NOMO-1 treated with dmso at 0.1 percent for 144 hours (cell line): ENCODE results near the gene CELF3.
"Not testable (repeated sequence)": the region's sequence is repeated elsewhere in the genome, so short reads cannot be mapped to it uniquely, and the experiment has no call there.

Experiments
- DNase-seq: peaks from one replicate; lab custom pipeline; 2025; ENCODE audit not compliant: unreplicated experiment; lab: John Stamatoyannopoulos, UW

CELF3 gene

DNA sequence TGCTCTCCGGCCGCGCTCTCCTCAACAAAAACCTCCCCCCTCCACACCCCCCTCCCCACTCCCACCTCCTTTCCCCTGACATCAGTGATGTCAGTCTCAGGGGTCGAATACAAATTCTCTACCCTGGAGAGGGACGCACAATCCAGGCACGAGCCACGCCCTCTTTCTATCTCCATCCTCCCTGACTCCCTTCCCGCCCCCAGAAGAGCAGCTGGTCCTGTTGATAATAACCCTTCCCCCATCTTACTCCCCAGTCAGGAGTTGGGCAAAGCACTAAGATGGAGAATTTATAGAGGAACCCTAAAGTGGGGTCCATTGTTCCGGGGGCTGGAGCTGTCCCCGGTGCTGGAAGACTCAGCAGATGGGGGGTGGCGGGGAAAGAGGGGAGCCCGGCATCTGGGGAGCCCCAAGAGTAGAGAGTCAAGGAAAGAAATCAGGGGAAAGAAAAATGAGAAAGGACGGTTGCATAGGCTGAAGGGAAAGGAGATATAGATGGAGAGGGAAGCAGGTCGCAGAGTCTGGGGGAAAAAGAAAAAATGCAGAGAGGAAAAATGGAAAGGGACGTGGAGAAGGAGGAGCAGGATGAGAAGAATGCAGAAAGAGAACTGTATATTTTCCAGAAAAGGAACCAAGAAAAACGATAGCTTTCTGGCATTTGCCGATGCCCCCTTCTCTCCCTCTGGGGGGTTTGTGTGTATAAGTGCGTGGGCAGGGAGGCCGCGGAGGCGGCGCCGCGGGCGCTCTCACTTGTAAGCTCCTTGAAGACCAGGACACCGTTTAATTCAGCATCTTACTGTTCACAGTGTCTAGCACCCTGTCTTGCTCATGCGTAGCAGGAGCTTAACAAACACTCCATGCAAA is at the start of gene CELF3:
Gene CELF3 (minus strand): TSS at position 33 of the 861 bp plus-strand sequence. CDS start 783 bp downstream, outside the sequence.
- no peak for DNase-seq

DNA sequence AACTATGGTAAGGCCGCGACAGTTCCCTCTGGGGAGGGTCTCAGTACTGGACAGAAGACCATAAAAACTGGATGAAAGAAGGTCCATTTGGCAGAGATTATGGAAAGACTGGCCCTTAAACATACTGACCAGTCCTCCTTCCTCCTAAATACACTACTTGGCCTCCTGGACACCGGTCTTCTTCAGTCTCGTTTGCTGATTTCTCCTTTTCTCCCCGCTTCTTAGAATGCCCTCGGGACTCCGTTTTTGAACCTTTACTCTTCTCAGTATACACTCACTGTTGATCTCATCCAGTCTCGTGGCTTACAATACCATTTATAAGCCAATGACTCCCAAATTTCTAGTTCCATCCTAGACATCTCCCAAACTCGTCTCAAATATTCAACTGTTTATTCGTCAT is 47.4 kb upstream of the CELF3 start:
- no peak for DNase-seq

- DNase-seq: peak; percentile 71
Observed at GRCh38 chr1:151762941-151763921, 46.6 kb upstream of the CELF3 start, which contains the start of gene MRPL9. Gene MRPL9 (minus strand): TSS chr1:151763496. CDS start chr1:151763479, 17 bp downstream.

GRCh38 chr1:151760597-151761385 is 44.2 kb upstream of the CELF3 start:
- DNase-seq: no peak

DNA sequence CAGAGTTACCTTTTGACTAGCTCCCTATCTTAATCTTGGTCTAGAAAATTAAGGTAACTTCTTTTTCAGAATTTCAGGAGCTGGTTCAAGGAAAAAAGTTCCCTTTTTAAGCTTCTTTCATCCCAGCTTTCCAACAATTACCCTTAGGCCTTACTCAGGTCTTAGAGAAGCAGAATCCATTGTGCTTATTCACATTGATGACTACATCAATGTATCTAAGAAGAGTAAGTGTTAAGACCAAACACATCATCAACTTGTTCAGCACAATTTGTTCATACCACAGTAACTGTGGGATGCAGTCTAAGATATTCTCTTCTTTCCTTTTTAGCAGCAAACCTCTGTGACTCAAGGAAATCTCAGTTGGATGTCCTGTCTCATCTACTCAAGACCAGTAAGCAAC is 42.6 kb upstream of the CELF3 start:
- DNase-seq: no peak

DNA sequence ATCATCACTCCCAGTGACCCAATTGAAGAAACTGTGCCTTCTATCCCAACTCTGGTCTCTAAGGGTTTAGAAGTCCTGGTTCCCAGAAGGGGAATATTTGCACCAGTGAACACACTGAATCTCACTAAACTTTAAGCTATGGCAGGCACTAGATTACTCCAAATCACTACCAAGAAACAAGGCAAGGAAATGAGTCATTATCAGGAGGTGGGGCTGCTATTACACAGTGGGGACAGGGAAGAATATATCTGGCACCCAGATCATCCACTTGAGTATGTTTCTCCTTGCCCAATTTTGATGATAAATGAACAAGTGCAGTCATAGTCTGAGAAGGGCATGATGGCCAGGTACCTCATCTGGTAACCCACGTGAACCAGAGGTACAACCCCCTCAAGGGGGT is 39.7 kb upstream of the CELF3 start:
- no peak for DNase-seq

- DNase-seq: no peak
Observed at GRCh38 chr1:151741516-151741915, 24.9 kb upstream of the CELF3 start.

DNA sequence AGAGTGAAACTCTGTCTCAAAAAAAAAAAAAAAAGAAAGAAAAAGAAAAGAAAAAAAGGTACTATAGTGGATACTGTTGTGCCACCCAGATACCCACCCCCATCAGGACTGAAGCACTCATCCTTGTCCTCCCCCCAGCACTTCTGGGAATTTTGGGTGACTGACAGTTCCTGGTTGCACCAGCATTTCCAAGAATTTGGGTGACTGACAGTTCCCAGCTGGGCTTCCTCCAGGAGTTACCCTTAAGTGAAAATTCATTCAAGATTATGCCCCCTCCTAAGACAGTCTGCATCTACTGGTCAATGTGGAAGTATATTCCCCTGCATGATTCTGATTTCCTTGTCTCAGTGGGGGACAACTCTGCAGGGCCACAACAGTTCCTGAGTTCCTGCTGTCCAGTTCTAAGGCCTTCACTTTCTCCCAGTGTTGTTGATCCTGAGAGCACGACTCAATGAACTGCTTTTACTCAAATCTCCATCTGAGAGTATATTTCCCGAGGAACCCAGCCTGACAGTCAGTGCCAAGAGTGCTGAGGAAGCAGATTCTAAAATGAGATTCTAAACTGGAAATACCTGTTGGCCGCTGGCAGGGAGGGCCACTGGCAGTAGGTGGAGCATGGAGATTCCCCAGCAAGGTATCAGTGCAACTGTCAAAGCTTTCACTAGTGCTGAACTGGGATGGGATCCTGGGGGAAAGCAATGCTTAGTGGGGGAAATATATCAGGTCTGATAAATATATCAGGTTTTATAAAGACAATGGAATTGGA is 23.2 kb upstream of the CELF3 start:
- no peak for DNase-seq

GRCh38 chr1:151737479-151737878 is 20.9 kb upstream of the CELF3 start:
- no peak for DNase-seq

- no peak for DNase-seq
Observed at GRCh38 chr1:151737026-151737425, 20.4 kb upstream of the CELF3 start.

DNA sequence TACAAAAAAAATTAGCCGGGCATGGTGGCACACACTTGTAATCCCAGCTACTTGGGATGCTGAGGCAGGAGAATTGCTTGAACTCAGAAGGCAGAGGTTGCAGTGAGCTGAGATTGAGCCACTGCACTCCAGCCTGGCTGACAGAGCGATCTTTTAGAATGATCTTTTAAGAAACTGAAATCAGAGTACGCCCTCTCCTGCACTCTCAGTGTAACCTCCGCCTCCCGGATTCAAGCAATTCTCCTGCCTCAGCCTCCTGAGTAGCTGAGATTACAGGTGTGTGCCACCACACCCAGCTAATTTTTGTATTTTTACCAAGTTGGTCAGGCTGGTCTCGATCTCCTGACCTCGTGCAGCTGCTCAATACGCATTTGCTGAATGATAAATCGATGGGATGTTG is 17.4 kb upstream of the CELF3 start:
- not testable (repeated sequence) for DNase-seq

GRCh38 chr1:151733126-151733525 is 16.5 kb upstream of the CELF3 start:
- no peak for DNase-seq

- no peak for DNase-seq
Observed at GRCh38 chr1:151729966-151730291, 13.3 kb upstream of the CELF3 start.

DNA sequence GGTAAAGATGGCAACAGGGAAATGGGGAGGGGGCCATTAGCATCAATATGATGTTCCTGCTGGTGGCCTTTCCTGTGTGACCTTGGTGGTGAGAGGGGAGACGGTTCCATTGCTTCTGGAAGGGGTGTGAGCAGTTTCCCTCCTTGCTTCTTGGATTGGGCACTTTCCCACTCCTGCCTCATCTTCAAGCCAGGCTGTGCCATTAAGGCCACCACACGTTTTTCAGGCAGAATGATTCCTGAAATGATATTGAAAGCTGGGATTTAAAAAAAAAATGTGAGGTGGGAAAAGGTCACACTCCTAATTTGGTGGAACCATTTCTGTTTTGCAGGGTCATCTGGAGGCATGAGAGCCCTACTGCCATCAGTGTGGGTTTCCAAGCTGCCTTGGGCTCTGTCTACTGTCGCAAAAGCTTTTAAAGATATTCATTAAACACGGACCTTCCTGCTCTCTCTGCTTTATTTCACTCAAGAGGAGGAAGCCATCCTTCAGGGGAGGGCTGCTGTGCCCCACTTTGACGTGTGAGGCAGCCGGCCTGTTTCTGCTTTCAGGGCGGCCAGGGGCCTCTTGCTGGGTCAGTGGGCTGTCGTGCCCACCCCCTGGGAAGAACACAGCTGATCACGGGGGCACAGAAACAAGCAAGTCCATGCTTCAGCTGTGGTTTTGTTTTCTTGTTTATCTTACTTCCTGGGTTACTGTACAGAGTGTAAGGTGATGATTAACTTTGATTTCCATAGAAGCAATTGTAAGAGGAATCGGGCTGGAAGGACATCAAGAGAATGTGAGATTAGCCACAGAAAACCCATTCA is 12.8 kb upstream of the CELF3 start:
- DNase-seq: no peak

- DNase-seq: no peak
Observed at GRCh38 chr1:151728151-151729054, 11.8 kb upstream of the CELF3 start.

- DNase-seq: no peak
Observed at GRCh38 chr1:151723726-151724370, 7.2 kb upstream of the CELF3 start.

DNA sequence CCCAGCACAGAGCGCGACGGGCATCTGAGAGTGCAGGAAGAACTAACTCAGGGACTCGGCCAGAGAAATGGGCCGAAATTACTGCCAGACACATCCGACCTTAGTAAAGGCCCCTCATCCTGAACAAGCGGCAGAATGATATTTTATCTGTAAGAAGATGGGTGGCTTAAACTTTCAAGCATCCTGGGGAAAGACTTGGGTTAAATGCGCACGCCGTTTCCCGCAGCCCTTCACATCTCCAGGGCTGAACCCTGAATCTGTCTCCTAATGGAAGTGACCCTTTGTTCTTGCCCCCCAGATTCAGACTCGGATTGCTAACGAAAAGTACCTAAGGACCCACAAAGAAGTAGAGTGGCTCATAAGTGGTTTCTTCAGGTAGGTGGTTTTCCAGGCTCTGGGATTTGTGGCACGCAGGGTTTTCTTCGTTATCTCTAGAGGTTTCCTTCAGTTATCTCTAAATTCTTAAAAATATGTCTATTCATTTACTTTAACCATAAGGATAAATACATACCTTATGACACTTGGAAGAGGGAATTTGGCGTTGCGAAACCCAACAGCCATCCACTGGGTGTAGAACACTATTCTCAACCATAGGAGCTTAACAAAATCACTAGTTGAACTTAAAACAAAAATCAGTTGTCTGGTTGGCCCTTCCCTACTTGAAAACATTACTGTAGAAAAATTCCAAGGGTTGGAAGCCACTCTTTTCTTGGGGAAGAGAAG is 5.3 kb upstream of the CELF3 start:
- no peak for DNase-seq
